Lower leg skin (tissue), 3 donors: Measurements from ENCODE around the gene FA2H.

Source experiments
- POLR2A ChIP-seq, 2 donors: fragments of 450-650 bp; IDR thresholded peaks; one replicate each; pipeline ENCODE4 v1.6.1; 2016 to 2017; ENCODE audit warnings: antibody characterized with exemption in 2 of 2, mild to moderate bottlenecking in 1 of 2, moderate library complexity in 1 of 2
- TF ChIP-seq, protein P1 (sequence below), 3 donors: fragments of 450-650 bp; IDR thresholded peaks; one replicate each; pipeline ENCODE4 v1.5.1; 2016; ENCODE audit warnings: antibody characterized with exemption in 3 of 3, mild to moderate bottlenecking in 3 of 3, moderate library complexity in 2 of 3

DNA sequence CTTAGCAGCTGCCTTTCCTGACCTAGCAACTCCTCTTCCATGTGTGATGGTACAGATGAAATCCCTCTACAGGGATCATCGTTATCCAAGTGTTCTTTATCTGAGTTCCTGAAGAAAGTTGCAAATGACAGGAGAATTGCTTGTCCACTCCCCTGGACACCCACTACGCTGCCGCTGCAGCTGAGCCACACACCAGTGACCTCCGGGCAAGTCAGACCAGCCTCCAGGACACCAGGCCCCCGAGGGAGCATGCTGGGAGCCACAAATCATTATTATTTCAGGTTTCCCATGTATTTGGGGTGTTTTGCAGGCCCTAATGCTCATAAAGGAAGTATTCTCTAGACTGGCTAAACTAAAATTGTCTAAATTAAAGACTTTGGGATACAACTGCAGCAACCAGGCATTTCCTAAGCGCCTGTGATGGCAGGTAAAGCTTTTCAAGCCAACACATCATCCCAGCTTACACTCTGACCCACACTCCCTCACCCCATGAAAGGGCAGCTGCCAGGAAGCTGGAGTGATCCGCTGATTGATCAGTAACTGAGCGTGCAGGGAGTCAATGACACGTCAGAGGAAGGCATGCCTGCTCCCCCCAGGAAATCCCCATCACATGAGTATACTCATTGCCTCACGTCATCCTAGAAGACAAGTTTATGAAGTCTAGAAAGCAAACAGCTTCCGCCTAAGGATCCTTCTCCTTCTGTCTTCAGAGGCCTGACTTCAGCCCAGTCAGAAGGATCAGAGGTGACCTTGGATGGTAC lies 14.4 kb downstream of the FA2H start:
- TF ChIP-seq POLR2A (IDR thresholded peaks at IDR 0.05) = no peak
- TF ChIP-seq, protein P1, sequence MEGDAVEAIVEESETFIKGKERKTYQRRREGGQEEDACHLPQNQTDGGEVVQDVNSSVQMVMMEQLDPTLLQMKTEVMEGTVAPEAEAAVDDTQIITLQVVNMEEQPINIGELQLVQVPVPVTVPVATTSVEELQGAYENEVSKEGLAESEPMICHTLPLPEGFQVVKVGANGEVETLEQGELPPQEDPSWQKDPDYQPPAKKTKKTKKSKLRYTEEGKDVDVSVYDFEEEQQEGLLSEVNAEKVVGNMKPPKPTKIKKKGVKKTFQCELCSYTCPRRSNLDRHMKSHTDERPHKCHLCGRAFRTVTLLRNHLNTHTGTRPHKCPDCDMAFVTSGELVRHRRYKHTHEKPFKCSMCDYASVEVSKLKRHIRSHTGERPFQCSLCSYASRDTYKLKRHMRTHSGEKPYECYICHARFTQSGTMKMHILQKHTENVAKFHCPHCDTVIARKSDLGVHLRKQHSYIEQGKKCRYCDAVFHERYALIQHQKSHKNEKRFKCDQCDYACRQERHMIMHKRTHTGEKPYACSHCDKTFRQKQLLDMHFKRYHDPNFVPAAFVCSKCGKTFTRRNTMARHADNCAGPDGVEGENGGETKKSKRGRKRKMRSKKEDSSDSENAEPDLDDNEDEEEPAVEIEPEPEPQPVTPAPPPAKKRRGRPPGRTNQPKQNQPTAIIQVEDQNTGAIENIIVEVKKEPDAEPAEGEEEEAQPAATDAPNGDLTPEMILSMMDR (IDR thresholded peaks at IDR 0.05) = no peak
